DMS79 (cell line): ENCODE results near the gene GREM1.
A peak's percentile ranks its signal among the peaks of the same experiment; 100 is the strongest.

Experiments used
- DNase-seq: peaks from one replicate; lab custom pipeline; 2025; lab: John Stamatoyannopoulos, UW

Gene GREM1

DNA sequence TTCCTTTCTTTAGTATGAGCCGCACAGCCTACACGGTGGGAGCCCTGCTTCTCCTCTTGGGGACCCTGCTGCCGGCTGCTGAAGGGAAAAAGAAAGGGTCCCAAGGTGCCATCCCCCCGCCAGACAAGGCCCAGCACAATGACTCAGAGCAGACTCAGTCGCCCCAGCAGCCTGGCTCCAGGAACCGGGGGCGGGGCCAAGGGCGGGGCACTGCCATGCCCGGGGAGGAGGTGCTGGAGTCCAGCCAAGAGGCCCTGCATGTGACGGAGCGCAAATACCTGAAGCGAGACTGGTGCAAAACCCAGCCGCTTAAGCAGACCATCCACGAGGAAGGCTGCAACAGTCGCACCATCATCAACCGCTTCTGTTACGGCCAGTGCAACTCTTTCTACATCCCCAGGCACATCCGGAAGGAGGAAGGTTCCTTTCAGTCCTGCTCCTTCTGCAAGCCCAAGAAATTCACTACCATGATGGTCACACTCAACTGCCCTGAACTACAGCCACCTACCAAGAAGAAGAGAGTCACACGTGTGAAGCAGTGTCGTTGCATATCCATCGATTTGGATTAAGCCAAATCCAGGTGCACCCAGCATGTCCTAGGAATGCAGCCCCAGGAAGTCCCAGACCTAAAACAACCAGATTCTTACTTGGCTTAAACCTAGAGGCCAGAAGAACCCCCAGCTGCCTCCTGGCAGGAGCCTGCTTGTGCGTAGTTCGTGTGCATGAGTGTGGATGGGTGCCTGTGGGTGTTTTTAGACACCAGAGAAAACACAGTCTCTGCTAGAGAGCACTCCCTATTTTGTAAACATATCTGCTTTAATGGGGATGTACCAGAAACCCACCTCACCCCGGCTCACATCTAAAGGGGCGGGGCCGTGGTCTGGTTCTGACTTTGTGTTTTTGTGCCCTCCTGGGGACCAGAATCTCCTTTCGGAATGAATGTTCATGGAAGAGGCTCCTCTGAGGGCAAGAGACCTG is 13.2 kb downstream of the GREM1 start:
- DNase-seq, result no peak

DNA sequence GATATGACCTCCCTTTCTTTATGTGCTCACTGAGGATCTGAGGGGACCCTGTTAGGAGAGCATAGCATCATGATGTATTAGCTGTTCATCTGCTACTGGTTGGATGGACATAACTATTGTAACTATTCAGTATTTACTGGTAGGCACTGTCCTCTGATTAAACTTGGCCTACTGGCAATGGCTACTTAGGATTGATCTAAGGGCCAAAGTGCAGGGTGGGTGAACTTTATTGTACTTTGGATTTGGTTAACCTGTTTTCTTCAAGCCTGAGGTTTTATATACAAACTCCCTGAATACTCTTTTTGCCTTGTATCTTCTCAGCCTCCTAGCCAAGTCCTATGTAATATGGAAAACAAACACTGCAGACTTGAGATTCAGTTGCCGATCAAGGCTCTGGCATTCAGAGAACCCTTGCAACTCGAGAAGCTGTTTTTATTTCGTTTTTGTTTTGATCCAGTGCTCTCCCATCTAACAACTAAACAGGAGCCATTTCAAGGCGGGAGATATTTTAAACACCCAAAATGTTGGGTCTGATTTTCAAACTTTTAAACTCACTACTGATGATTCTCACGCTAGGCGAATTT is 14.9 kb downstream of the GREM1 start:
- no peak for DNase-seq

DNA sequence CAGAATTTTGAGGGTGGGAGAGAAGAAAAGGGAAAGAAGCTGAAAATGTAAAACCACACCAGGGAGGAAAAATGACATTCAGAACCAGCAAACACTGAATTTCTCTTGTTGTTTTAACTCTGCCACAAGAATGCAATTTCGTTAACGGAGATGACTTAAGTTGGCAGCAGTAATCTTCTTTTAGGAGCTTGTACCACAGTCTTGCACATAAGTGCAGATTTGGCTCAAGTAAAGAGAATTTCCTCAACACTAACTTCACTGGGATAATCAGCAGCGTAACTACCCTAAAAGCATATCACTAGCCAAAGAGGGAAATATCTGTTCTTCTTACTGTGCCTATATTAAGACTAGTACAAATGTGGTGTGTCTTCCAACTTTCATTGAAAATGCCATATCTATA is 15.5 kb downstream of the GREM1 start:
- DNase-seq, result peak; percentile 55

DNA sequence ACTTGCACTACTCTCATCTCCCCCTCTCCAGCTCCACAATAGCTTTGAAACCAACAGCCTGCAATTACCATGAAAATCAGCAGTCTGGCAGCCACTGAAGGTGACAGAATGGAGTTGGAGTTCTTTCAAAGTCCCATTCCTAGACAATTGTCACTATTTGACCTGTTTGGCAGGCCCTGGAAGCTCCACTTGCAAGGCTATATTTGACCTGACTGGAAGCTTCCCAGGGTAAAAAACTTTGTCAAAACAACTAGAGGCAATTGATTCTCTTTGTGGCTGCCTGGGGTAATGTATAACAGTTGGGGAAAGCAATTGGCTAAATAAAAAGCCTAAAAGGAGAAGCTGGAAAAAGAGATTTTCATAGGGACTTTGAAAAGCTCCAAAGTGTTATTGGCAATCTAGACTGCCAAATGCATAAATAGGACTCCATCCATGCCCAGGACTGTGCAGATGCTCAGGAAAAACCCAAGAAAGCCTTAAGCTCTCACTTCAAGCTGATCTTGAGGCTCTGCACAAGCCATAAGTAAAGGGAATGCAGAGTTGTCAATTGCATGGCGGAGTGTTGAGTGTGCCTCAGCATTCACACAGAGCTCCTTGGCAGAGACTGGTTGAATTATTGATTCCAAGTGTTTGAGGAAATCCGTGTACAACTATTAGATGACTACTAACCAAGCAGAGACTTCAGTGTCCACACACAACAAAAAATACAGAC is 18.3 kb downstream of the GREM1 start:
- no peak for DNase-seq

DNA sequence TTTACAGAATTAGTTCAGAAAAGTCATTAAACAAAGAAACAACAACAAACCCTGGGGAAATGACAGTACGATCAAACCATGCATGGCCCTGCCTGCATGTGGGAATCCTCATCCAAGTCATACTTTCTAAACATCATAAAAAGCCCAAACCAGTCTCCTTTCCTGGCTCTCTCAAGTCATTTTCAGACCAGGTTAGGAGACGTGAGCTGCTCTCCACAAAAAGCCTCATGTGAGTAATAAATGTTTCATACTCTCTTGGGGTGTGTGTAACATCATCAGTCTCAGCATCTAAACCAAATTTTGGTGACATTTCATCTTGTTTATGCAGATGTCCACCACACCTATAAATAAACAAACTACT is 18.9 kb downstream of the GREM1 start:
- no peak for DNase-seq

DNA sequence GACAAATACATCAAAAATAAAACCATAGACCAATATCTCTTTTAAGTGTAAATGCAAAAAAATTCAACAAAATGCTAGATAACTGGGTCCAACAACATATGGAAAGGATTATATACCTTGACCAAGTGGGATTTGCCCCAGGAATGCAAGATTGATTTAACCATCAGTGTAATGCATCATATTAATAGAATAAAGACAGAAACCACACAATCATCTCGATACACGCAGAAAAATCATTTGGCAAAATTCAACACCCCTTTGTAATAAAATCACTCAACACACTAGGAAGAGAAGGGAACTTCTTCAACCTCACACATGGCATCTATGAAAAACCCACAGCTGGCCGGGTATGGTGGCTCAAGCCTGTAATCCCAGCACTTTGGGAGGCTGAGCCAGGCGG is 19.5 kb downstream of the GREM1 start:
- DNase-seq, result no peak

DNA sequence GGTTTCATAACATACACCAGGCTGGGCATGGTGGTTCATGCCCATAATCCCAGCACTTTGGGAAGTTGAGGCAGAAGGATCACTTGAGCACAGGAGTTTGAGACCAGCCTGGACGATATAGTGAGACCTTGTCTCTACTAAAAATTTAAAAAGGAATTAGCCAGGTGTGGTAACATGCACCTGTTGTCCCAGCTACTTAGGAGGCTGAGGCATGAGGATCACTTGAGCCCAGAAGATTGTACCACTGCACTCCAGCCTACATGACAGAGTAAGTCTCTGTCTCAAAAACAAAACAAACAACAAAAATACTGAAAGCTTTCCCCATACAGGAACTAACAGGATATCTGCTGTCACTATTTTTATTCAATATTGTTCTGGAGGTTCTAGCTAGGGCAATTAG is 20.9 kb downstream of the GREM1 start:
- no peak for DNase-seq

DNA sequence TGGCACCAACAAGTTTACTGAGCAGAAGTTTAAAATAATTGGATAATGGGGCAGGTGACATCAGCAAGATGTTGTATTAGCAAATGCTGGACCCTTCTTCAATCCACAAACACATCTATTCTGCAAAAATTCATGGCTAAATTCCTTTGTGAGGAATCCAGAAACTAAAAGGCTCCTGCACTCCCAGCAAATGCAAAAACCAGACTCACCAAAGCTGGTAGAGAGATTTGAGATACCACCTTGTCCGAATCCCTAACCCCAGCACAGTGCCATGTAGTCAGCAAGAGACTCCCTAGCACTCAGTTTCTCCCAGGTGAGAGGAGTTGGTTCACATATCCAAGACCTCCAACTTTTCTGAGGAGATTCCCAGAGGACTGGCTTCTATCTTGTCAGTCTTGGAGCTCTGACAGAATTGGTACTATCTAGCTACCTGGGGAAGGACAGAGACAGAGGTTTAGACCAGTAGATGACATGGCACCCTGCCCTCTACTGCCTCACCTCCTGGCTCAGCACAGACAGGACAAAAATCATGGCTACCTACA is 21.8 kb downstream of the GREM1 start:
- DNase-seq, result no peak

DNA sequence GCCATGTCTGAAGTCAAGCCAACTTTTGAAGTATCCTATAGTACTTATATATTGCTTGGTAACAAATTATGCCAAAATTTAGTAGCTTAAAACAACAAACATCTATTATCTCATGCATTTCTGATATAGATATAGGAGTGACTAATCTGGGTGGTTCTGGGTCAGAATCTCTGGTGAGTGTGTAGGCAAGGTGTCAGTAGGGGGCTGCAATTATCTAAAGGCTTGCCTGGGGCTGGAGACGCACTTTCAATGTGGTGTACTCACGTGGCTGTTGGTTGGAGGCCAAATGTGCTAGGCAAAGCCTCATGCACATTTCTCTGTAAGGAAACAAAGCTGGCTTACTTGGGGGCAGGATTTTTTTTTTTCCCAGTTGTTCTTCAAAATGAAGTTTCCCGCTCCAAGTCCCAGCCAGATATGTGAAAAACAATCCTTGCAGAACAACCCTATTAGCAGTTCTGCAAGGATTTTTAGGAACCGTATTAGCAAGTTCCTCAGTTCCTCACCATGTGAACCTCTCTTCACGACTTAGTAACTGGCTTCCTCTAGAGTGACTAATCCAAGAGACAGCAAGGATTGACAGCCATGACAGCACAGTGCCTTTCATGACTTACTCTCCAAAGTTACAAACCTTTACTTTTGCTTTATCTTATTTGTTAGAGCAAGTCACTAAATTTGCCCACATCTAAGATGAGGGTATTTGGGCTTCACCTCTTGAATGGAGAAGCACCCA is 25.8 kb downstream of the GREM1 start:
- no peak for DNase-seq

DNA sequence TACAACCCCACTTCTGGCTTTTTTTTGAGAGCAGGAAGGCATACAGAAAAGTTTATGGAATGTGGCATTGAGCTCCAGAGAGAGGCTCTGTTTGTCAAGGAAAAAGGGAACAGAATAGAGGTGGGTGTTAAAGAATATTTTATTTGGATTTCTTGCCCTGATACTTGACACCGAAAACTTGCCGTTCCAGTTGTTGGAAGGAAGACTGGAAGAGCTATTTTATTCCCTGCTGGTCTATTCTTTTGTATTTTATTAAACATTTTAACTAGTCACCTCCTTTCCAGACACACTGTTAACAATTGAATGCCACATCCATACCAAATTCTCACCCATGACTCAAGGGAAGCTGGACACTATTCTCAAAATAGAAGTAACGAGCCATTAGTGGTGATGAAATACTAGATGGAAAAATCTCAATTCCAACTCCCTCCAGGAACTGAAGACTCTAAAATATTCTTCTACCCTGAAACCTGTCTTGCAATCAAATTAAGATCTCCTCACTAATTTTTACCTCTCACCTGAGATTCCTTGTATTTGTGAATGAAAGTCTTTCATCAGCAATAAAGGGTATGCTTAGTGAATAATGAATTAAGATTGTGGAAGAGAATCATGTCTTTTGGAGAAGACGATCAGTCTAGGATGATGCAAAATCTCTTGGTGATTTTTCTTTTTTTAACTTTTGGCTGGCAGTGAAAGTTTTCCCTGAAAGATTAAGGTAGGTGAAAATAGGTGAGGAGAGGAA is 28.5 kb downstream of the GREM1 start:
- no peak for DNase-seq

DNA sequence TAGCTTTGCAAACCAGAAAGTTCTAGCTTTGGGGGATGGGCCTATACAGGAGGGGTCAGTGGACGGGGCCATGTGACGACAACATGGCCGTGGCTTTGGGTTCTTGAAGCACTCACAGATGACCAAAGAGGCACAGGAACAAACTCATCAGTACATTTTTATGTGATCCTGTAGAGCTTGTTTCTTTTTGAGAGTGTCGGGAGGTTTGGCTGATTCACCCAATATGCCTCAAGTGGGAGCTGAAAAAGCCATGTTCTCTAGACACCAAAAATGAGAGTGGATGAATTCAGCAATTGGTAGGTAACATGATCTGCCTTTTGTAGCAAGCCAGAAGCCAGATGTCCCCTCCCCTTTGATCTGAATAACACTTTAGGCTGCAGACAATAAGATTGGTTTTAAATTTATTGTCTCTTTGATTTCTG is 30.1 kb downstream of the GREM1 start:
- DNase-seq, result no peak

DNA sequence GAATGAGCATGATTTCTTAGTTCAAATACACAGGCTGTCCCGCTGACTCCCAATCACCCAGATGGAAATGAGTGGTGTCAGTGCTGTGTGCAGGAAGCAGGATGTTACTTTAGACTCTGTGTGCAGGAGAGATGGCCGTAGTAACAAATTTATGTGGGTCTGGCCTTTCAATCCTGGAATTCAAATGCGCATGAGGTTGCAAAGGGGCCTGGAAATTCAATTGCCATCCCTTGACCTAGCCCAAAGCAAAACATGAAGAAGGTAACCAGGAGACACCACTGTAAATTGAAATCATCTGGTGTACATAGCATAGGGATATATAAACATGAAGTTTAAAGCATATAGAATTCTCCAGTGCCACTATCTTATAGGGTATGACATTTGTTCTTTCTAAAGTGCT is 33.2 kb downstream of the GREM1 start:
- DNase-seq, result no peak

DNA sequence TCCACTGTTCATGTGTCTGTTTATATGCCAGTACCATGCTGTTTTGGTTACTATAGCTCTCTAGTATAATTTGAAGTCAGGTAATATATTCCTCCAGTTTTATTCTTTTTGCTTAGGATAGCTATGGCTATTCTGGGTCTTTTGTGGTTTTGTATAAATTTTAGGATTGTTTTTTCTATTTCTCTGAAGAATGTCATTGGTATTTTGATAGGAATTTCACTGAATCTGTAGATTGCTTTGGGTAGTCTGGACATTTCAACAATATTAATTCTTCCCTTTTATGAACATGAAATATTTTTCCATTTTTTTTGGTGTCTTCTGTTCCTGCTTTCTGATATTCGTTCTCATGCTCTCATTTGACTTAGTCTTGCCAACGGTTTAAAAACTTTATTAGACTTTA is 39.6 kb downstream of the GREM1 start:
- DNase-seq, result no peak

DNA sequence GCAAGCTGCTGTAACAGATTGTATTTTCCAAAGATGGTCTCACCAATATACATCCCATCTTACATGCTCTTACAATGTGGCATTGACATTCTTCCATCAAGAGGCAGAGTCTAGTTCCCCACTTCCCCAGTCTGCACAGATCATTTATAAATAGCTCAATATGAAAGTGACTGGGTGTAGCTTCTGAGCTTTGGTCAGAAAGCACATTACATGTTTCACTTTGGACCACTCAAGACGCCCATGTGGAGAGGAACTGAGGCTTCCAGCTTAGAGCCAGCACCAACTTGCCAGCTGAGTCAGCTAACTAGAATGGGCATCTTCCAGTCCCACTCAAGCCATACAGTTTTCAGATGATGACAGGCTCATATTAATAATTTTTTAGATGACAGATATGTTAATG is 45.5 kb downstream of the GREM1 start:
- no peak for DNase-seq

DNA sequence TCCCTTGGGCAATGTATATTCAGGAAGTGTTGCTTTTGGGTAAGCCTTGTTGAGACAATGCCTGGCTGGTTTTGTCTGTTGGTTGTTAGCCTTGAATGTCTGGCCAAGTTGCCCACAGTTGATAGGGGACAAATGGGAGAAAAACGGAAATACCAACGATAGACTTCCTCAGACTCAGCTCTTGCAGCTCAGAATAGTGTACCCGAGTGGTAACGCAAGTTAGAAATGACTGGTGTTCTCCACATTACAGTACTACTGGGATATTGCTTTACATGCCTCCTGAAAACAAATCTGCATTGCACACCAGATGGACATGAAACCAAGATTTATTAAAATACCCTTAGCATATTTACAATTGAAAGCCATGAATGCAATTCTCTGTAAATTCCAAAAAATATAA is 47.4 kb downstream of the GREM1 start:
- no peak for DNase-seq

DNA sequence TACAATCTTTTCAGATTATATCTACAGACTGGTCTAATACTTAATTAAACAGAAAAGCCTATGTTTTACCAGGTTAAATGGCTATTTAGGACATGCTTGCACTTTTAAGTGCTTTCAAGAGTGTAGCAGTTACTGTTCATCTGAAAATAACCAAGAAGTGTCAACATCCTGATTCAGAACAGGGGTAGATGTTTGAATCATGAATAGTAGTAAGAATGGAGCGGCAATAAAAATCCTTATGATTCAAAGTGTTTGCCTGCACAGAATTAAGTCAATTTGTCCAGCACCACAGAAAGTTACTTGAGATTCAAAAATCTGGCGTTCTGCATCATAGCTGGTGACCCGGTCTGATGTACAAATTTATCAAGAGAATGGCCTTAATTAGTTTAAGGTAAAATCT is 48.3 kb downstream of the GREM1 start:
- peak; percentile 65 for DNase-seq

DNA sequence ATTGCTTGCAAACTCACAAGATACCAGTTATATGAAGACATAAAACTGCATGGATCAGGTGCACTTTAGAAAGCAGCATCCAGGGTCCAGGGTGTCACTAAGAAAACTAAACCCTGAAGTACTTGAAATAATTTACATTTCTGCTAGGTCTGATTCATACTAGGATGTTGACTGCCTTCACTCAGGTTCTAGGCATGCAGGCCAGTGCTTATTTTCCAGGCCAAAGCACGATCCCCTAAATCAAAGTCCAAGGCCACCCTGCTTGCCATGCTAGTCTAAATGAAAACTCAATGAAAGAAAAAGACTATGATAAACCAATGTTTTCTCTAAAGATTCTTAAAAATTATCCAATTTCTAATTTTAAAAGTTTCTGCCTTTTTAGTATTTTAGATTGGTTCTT is 49.4 kb downstream of the GREM1 start:
- no peak for DNase-seq

DNA sequence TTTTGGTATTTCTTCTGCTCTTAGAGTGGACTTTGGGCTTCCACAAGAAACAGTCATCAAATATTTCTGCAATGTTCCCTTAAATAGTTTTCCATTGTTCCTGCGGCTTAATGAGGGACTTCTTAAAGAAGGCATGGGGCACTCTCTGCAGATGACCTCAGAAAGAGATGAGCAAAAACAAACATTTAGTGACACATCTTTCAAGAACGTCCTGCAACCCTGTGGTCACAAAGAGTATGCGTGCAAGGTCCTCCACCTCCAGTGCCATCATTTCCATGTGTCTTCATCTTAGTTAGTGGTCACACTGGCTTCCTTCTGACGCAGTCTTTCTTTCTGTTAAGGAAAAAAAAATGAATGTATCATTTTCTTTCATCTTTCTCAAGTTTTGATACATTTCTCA is 56.2 kb downstream of the GREM1 start:
- DNase-seq, result no peak

DNA sequence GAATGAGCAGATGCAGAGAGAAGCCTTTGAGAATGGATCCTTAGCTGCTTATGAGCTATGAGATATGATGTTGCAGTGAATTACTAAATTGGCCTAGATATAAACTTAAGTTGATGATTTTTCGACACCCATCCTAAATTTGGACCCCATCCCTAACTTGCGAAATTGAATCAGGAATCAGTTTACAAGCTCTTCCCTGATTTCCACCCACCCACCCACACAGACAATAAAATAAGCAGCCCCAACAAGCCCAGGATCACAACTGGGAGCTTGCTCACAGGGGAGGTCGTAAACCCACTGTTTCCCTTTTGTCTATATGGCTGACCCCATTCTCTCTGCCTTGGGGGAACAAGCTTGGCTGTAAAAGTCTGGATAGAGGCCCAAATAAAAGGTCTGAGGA is 57.3 kb downstream of the GREM1 start:
- no peak for DNase-seq

DNA sequence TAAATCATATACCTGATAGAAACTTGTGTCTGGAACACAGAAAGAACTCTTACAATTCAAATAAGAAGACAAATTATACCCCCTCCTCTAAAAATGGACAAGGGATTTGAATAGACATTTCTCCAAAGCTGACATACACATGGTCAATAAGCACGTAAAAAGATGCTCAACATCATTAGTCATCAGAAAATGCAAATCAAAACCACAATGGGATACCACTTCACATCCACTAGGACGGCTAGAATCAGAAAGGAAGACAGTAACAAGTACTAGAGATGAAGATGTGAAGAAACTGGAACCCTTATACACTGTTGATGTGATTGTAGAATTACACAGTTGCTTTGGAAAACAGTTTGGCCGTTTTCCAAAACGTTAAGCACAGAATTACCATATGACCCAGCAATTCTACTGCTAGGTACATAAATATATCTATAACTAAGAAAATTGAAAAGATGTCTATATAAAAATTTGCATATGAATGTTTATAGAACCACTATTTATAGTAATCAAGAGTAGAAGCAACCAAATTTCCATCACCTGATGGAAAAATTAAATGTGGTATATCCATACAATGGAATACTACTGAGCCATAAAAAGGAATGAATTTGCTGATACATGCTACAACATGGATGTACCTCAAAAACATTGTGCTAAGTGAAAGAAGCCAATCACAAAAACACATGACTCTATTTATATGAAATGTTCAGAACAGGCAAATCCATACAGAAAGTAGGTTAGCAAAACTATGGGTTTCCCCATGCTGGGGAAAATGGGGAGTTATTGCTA is 60.8 kb downstream of the GREM1 start:
- DNase-seq, result no peak

DNA sequence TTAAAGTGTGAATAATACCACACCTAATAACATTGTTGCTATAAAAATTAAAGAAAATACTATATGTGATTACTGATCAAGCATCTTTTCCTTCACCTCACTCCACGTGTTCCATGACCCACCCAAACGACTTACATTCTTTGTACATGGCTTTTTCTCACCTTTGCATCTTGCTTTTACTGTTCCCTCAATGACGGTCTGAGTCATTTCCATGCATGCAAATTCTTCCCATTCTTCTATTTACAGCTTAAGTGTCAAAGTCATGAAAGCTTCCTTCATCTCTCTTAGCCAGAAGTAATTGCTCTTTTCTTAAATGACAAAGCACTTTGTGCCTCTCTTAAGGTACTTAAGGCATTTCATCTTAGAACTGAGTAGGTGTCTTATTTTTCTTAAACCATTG is 64.0 kb downstream of the GREM1 start:
- no peak for DNase-seq
